ENCODE results near the gene GIPR.

- no peak for TF ChIP-seq CTCF (IDR thresholded peaks at IDR 0.05)
- TF ChIP-seq POLR2A (IDR thresholded peaks at IDR 0.05), result no peak
Measured at GRCh38 chr19:45729800-45730290, 61.8 kb downstream of the GIPR start.
